ENCODE results near the gene BPIFA1.
A peak's percentile ranks its signal among the peaks of the same experiment; 100 is the strongest.

BPIFA1 gene

GRCh38 chr20:33277471-33278441 lies 42.0 kb downstream of the BPIFA1 start:
- DNase-seq (ENCODE audit: low read depth, low spot score) = no peak

- no peak for DNase-seq (ENCODE audit: low read depth, low spot score)
Measured at GRCh38 chr20:33278700-33279099, 42.9 kb downstream of the BPIFA1 start.

DNA sequence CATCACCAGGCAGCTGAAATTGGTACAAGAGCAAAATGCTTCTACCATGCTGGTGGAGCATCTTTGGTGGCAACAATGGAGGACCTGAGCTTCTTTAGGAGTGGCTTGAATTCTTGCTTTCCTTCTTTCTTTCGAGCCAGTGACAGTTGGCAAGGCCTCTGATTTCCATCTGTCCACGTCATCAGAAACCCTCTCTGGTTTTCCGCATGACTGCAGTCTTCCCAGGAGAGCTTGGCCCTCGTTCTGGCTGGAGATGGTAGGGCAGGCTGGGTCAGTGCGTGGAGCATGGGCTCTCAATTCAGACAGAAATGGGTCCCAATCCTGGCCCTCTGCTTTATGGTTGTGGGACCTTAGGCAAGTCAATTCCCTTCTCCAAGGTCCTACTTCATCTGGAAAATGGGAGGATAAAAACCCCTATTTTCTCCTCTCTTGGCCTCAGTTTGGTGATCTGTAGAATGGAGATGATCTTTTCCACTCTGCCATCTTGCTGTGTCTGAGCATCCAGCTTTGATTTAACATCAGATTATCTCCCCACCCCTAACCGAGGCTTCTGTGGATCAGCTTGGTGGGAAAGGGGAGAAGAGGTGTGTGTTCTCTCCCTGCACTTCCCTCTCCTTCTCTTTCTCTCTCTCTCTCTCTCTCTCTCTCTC lies 43.6 kb downstream of the BPIFA1 start:
- DNase-seq (ENCODE audit: low read depth, low spot score) = no peak

- no peak for DNase-seq (ENCODE audit: low read depth, low spot score)
Measured at GRCh38 chr20:33280000-33280680, 44.3 kb downstream of the BPIFA1 start.

GRCh38 chr20:33280775-33281174 lies 45.0 kb downstream of the BPIFA1 start:
- no peak for DNase-seq (ENCODE audit: low read depth, low spot score)

DNA sequence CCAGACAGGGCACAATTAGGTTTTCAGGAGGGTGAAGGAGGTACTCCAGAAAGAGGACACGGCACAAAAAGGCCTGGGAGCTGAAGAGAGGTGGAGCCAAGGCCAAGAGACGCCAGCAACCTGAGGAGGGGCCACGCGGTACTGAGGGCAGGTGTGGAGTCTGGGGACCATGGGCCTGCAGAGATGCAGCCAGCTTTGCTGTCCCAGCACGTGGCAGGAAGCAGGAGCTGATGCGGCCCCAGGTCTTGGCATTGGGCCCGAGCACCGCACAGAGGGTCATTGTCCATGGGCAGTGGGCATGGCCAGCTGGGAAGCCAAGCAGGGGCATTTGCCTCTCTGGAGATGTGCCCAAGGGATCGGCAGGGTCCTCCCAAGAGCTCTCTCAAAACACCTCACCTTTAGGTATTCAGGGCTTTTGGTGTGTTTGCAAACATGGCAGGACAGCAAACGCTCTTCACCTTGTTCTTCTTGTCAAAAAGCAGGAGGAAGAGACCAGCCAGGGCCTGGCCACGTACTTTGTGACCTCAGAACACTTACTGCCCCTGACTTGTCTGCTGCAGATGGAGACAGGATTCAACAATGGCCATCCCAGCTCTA lies 45.9 kb downstream of the BPIFA1 start:
- DNase-seq (ENCODE audit: low read depth, low spot score) = no peak

DNA sequence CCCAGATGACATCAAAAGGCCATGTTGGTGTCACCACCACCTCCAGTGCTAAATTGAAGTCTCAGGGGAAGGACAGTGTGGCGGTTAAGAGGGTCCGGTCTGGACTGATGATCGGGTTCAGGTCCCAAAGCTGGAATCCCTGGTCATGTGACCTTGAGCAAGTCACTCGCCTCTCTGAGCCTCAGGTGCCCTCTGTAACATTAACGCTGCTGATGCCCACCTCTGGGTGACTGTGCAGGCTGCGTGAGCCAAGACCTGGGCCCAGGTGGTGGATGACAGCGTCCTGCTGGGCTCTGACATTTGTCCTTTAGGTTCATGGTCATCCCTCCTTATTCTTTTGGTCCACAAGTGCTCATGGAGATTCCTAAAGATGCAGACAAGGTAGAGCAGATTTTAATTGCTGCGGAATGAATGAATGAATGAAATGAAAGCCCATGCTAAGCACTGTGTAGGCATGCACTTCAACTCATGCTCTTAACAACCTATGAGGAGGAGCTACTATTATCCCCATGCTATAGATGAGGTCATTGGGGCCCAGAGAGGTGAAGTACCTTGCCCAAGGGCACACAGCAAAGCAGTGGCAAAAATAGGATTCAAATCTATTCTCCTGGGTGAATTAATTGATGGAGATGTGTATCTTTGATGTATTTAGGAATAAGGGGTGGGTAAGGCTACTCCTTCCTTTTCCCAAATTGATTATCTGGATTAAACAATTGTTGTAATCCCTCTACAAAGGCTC lies 46.6 kb downstream of the BPIFA1 start:
- no peak for DNase-seq (ENCODE audit: low read depth, low spot score)

DNA sequence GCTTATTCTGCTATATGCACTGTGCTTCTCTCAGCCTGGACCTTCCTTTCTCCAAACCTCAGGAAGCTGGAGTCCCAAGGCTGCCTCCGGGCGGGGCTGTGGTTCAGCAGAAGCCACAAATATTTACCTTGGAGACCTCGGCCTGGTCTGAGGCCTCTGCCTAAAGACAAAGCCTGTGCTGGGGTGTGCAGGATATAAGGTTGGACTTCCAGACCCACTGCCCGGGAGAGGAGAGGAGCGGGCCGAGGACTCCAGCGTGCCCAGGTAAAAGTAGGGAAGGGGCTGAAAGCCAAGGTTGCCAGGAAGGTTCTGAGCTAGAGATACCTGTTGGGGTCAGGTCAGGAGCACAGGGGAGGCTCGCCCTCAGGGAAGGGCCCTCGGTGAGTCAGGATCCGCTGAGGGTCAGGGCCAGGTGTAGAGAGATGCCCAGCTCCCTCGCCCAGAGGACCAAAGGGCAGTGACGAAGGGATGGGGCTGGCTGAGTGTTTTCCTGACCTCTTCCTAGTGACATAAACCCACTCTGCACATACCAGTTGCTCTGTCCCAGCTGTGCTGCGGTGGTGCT lies 47.3 kb downstream of the BPIFA1 start, which contains the start of gene BPIFB1:
TSS of gene BPIFB1 (plus strand) at position 224 of the 565 bp plus-strand sequence. CDS start 2,860 bp downstream, outside the sequence.
- no peak for DNase-seq (ENCODE audit: low read depth, low spot score)

- DNase-seq (ENCODE audit: low read depth, low spot score) = no peak
Measured at GRCh38 chr20:33284284-33284683, 48.5 kb downstream of the BPIFA1 start.

GRCh38 chr20:33284937-33285336 lies 49.1 kb downstream of the BPIFA1 start:
- no peak for DNase-seq (ENCODE audit: low read depth, low spot score)

DNA sequence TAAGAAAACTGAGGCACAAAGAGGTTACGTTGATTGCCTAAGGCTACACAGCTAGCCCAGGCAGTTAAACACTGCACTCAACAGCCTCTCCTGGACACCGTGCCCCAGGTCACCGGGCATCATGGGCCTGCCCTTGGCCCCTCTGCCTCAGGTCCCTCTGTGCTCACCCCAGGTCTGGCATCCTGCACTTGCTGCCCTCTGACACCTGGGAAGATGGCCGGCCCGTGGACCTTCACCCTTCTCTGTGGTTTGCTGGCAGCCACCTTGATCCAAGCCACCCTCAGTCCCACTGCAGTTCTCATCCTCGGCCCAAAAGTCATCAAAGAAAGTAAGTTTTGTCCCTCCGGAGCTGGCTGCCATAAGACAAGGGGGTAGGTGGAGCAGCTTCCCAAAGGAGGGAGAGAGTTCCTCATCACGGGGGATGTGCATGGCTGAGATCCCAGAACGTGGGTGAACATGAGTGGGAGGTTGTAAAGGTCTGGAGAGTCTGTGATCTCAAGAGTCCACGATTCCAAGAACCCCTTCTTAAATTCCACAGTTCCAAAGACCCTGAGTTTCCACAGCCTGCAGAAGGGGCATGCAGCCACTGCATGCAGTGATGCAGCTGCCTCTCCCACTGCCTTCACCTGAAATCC lies 50.2 kb downstream of the BPIFA1 start:
- no peak for DNase-seq (ENCODE audit: low read depth, low spot score)

- no peak for DNase-seq (ENCODE audit: low read depth, low spot score)
Measured at GRCh38 chr20:33287884-33288283, 52.1 kb downstream of the BPIFA1 start.

GRCh38 chr20:33290852-33291251 lies 55.1 kb downstream of the BPIFA1 start:
- DNase-seq (ENCODE audit: low read depth, low spot score) = no peak

DNA sequence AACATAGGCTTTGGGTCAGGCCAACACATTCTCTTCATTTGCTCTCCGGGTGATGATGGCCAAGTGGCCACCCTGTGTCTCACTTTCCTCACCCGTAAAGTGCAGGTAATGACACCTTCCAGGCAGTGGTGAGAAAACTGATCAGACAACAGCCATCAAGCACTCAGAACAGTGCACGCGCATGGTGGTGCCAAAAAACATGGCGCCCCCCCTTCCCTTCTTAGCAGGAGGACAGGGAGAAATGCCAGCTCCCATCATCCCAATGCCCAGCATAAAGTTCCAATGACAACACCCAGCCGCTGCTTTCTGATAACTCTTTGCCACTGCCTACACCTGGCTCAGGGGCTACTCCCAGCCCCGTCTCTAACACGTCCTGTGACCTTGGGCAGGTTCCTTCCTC lies 55.6 kb downstream of the BPIFA1 start:
- DNase-seq (ENCODE audit: low read depth, low spot score) = no peak

DNA sequence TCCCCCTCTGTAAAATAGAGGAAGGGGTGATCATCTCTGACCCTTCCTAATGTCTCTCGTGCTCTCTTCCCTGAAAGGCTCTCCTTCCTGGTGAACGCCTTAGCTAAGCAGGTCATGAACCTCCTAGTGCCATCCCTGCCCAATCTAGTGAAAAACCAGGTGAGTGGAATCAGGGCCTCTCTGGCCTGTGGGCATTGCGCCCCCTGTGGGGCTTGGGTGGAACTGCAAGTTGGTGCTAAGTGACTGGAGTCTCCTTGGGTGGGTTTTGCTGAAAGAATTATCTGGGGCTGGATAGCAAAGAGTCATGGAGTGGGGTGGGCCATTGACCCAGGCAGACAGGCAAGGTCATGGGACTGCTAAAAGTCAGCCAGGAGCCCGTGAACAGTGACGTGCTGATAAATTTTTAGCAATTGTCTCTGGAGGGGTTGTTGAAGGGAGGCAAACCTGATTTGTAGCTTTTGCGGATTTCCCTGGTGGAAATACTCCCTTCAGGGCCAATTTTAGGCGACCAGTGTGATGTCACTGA lies 56.1 kb downstream of the BPIFA1 start:
- DNase-seq (ENCODE audit: low read depth, low spot score) = peak; percentile 56

Measured in activated CD4-positive, CD25-positive, alpha-beta regulatory T cell treated with anti-CD3 and anti-CD28 coated beads, Interleukin-2, amount 50 U/mL, for 16 hours (primary cell).